Vagina (tissue), 2 donors: ENCODE measurements around the gene NCAN. TPM values are rescaled to one million over a fixed set of nuclear protein-coding genes. Genes with fewer than 3 reads are reported as not detected.

ENCODE experiments used
- DNase-seq, 2 donors: peaks; one replicate each; pipeline ENCODE4 v3.0.0-alpha.2; 2017; ENCODE audit errors: extremely low spot score in 2 of 2
- H3K27ac ChIP-seq: fragments of 200-600 bp; sonication (generic); one replicate; pipeline ENCODE4 v1.5.1; 2019
- H3K27me3 ChIP-seq: fragments of 200-600 bp; sonication (generic); one replicate; pipeline ENCODE4 v1.5.1; 2019
- H3K36me3 ChIP-seq, 2 donors: fragments of 200-600 bp; sonication (generic); one replicate each; pipeline ENCODE4 v1.5.1; 2017 to 2019
- H3K4me1 ChIP-seq: fragments of 200-600 bp; sonication (generic); one replicate; pipeline ENCODE4 v1.5.1; 2019
- H3K4me3 ChIP-seq, 2 donors: fragments of 200-600 bp; sonication (generic); 1 replicate in 1 of 2; 2 replicates in 1 of 2; pipeline ENCODE4 v1.5.1; 2016 to 2019
- H3K9me3 ChIP-seq: fragments of 200-600 bp; sonication (generic); one replicate; pipeline ENCODE4 v1.5.1; 2019
- POLR2A ChIP-seq, 2 donors: fragments of 450-650 bp; IDR thresholded peaks; one replicate each; pipeline ENCODE4 v1.6.1; 2017; ENCODE audit warnings: antibody characterized with exemption in 2 of 2, mild to moderate bottlenecking in 2 of 2, moderate library complexity in 2 of 2
- POLR2AphosphoS5 ChIP-seq, 2 donors: sonication (generic); formaldehyde crosslinking; IDR thresholded peaks; one replicate each; pipeline ENCODE4 v1.9.0; 2017; ENCODE audit warnings: antibody characterized with exemption in 2 of 2, mild to moderate bottlenecking in 2 of 2, low read depth in 1 of 2; ENCODE audit not compliant: insufficient read depth in 1 of 2
- intact Hi-C: fragments of 100-400 bp; cut with DNase I; formaldehyde crosslinking; loops from one replicate; pipeline ENCODE4 v1.15.1; 2023
- total RNA-seq: library from RNA; depleted of rRNA; stranded (reverse); fragments of >200 nt; gene quantifications from one replicate; pipeline ENCODE4 v1.2.3, GENCODE V29; 2016
- TF ChIP-seq, protein P1 (sequence below), 3 experiments: fragments of 450-650 bp in 2 of 3; fragments of 200-600 bp in 1 of 3; sonication (generic) in 1 of 3; IDR thresholded peaks; one replicate each; pipeline ENCODE4 v1.5.1; 2017 to 2019; ENCODE audit warnings: antibody characterized with exemption in 3 of 3, mild to moderate bottlenecking in 2 of 3, moderate library complexity in 2 of 3

Gene NCAN
- total RNA-seq, 1 donor from 2014 or later = not detected

- Histone ChIP-seq H3K27me3 (no peaks in the 10 kb centered on the region), H3K36me3 (no peaks in the 10 kb centered on the region), H3K27ac (no peak overlapping the region), H3K4me1 (peaks cover 5% of the 10 kb centered on the region), H3K4me3 (peak overlapping the region; percentile 9 to 42), H3K9me3 (no peaks in the 10 kb centered on the region)
- TF ChIP-seq POLR2A (IDR thresholded peaks at IDR 0.05) (no peak), POLR2AphosphoS5 (IDR thresholded peaks at IDR 0.05; ENCODE audit: insufficient read depth in 1 of 2, low read depth in 1 of 2) (no peak)
- TF ChIP-seq, protein P1, sequence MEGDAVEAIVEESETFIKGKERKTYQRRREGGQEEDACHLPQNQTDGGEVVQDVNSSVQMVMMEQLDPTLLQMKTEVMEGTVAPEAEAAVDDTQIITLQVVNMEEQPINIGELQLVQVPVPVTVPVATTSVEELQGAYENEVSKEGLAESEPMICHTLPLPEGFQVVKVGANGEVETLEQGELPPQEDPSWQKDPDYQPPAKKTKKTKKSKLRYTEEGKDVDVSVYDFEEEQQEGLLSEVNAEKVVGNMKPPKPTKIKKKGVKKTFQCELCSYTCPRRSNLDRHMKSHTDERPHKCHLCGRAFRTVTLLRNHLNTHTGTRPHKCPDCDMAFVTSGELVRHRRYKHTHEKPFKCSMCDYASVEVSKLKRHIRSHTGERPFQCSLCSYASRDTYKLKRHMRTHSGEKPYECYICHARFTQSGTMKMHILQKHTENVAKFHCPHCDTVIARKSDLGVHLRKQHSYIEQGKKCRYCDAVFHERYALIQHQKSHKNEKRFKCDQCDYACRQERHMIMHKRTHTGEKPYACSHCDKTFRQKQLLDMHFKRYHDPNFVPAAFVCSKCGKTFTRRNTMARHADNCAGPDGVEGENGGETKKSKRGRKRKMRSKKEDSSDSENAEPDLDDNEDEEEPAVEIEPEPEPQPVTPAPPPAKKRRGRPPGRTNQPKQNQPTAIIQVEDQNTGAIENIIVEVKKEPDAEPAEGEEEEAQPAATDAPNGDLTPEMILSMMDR (IDR thresholded peaks at IDR 0.05) = no peak
- intact Hi-C loops = no loop called here
- DNase-seq = no peak
Observed at GRCh38 chr19:19261350-19262189, 49.8 kb downstream of the NCAN start.

- H3K4me3 ChIP-seq = peak overlapping the region; percentile 9 to 42
- TF ChIP-seq POLR2A (IDR thresholded peaks at IDR 0.05) (no peak), POLR2AphosphoS5 (IDR thresholded peaks at IDR 0.05; ENCODE audit: insufficient read depth in 1 of 2, low read depth in 1 of 2) (no peak)
- TF ChIP-seq, protein P1 (IDR thresholded peaks at IDR 0.05) = no peak
- no peaks in the 10 kb centered on the region for H3K36me3 ChIP-seq
- DNase-seq = no peak
- H3K27ac ChIP-seq = no peak overlapping the region
- no peaks in the 10 kb centered on the region for H3K27me3 ChIP-seq
- H3K4me1 ChIP-seq = peaks cover 5% of the 10 kb centered on the region
- H3K9me3 ChIP-seq = no peaks in the 10 kb centered on the region
- intact Hi-C loops = no loop called here
Observed at GRCh38 chr19:19262190-19263057, 50.7 kb downstream of the NCAN start.

GRCh38 chr19:19263886-19264487 lies 52.2 kb downstream of the NCAN start:
- no peaks in the 10 kb centered on the region for H3K9me3 ChIP-seq
- H3K4me3 ChIP-seq = no peak overlapping the region
- H3K36me3 ChIP-seq = no peaks in the 10 kb centered on the region
- TF ChIP-seq POLR2AphosphoS5 (IDR thresholded peaks at IDR 0.05; ENCODE audit: insufficient read depth in 1 of 2, low read depth in 1 of 2) (no peak), POLR2A (IDR thresholded peaks at IDR 0.05) (no peak)
- TF ChIP-seq, protein P1 (IDR thresholded peaks at IDR 0.05) = no peak
- intact Hi-C loops = no loop called here
- no peaks in the 10 kb centered on the region for H3K27me3 ChIP-seq
- DNase-seq = no peak
- peaks cover 5% of the 10 kb centered on the region for H3K4me1 ChIP-seq
- no peak overlapping the region for H3K27ac ChIP-seq

DNA sequence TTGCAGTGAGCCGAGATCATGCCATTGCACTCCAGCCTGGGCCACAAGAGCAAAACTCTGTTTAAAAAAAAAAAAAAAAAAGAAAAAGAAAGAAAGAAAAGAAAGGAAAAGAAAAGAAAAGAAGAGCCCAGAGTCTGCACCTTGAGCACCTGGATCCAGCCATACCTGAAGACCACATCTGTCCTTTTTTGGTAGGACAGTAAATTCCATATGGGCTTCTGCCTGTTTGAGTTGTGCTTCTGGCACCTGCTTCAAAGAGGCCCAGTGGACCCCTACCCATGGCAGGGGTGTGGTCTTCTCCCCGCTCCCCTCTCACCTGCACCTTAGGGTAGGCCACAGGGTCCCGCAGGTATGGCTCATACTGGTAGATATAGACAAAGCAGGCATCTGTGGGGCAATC lies 55.5 kb downstream of the NCAN start:
- Histone ChIP-seq H3K36me3 (no peaks in the 10 kb centered on the region), H3K4me3 (no peak overlapping the region), H3K4me1 (no peaks in the 10 kb centered on the region), H3K27ac (no peak overlapping the region), H3K27me3 (no peaks in the 10 kb centered on the region), H3K9me3 (no peaks in the 10 kb centered on the region)
- intact Hi-C loops = no loop called here
- no peak for DNase-seq
- TF ChIP-seq, protein P1 (IDR thresholded peaks at IDR 0.05) = no peak
- TF ChIP-seq POLR2AphosphoS5 (IDR thresholded peaks at IDR 0.05; ENCODE audit: insufficient read depth in 1 of 2, low read depth in 1 of 2) = no peak
- TF ChIP-seq POLR2A (IDR thresholded peaks at IDR 0.05) = no peak
